AG08395 (cell line): ENCODE results near the gene FBXO34.

Source experiments
- DNase-seq: peaks from one replicate; pipeline ENCODE4 v3.0.0; 2012; ENCODE audit warnings: mixed read lengths, low spot score

The FBXO34 gene

DNA sequence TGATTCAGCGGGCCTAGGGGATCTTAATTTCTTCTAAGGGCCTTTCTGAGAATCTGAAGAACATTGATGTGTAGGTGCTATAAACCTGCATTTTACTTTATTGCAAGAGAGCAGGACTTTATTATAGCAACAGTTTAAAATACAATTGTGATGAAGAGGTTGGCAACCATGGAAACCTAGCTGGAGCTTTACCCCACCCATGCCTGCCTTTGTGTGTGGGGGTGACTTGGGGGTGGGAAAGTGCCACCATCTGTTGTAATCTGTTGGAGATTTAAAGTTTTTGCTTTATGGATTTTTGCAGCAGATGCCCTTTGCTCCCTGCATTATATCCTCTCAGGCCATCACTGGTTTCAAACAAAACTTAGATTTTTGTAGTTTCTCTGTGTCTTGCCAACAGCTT lies 75.8 kb downstream of the FBXO34 start:
- no peak for DNase-seq

DNA sequence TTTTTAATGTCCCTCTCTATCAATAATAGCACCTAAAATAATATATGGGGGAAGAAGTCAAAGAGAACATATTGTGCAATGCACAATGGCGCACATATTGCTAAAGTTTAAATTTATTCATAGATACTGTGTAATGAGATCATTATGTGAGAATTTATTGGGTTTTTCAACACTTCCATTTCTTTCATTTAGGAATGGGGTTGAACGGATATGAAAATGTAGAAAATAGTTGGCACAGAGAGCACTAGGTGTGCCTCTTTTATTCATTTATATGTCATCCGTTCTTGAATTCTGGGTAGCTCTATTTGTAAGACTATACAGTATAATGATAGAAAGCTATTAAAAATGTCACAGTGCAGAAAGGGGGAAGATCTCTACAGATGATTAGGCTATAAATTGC lies 76.5 kb downstream of the FBXO34 start:
- DNase-seq: no peak

DNA sequence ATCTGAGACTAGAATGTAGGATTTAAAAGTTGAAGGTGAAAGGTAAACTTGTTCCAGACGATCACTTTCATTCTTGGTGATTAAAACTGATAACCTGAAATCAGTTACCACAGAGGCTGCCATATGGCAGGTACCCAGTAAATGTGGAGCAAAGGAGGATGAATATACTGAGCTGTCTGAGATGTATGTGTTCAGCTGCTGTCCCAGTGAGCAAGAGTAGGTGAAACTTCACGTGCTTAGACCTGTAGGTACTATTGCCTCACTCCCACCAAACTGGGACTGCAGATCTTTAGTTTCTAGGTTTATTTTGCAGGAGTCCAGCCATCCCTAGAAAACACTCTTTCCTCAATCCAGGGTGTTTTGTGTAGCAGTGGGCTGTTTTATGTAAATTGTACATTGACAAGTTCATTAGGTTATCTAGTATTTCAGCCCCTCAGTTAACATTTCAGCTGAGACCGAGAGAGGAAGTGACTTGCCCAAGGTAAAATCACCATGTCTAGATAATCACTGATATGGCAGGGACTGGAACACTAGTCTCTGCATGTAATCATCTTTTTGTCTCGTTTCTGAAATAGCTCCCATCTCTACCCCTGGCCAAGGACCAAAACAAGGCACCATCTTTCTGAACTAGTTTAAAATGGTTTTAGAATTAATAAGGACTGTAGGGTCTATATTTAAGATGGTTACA lies 77.7 kb downstream of the FBXO34 start:
- DNase-seq: no peak

DNA sequence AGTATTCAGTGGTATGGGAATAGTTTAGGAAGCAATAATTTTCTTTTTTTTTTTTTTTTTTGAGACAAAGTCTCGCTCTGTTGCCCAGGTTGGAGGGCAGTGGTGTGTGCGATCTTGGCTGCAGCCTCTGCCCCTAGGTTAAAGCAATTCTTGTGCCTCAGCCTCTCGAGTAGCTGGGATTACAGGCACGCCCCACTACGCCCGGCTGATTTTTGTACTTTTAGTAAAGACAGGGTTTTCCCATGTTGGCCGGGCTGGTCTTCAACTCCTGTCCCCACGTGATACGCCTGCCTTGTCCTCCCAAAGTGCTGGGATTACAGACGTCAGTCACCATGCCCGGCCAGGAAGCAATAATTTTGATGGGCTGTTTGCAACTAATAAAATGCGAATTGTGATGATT lies 78.3 kb downstream of the FBXO34 start:
- no peak for DNase-seq

DNA sequence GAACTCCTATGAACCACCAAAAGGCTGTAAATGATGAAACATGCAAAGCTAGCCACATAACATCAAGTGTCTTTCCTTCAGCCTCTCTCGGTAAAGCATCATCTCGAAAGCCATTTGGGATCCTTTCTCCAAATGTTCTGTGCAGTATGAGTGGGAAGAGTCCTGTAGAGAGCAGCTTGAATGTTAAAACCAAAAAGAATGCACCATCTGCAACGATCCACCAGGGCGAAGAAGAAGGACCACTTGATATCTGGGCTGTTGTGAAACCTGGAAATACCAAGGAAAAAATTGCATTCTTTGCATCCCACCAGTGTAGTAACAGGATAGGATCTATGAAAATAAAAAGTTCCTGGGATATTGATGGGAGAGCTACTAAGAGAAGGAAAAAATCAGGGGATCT lies 79.2 kb downstream of the FBXO34 start:
- DNase-seq: no peak

DNA sequence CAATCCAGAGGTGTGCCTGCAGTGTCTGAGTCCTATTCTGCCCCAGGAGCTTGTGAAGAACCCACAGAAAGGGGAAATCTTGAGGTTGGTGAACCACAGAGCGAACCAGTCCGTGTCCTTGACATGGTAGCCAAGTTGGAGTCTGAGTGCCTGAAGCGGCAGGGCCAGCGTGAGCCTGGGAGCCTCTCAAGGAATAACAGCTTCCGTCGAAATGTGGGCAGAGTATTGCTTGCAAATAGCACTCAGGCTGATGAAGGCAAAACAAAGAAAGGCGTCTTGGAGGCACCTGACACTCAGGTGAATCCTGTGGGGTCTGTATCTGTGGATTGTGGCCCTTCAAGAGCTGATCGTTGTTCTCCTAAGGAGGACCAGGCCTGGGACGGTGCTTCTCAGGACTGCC lies 79.9 kb downstream of the FBXO34 start:
- no peak for DNase-seq

DNA sequence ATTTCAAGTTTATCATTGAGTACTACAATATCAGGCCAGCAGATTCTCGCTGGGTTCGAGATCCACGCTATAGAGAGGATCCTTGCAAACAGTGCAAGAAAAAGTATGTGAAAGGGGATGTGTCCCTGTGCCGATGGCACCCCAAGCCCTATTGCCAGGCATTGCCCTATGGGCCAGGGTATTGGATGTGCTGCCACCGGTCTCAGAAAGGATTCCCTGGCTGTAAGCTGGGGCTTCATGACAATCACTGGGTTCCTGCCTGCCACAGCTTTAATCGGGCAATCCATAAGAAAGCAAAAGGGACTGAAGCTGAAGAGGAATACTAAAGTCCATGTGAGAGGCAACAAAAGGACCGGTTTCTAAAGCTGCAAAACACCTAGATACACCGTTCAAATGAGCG lies 81.0 kb downstream of the FBXO34 start:
- DNase-seq: no peak

DNA sequence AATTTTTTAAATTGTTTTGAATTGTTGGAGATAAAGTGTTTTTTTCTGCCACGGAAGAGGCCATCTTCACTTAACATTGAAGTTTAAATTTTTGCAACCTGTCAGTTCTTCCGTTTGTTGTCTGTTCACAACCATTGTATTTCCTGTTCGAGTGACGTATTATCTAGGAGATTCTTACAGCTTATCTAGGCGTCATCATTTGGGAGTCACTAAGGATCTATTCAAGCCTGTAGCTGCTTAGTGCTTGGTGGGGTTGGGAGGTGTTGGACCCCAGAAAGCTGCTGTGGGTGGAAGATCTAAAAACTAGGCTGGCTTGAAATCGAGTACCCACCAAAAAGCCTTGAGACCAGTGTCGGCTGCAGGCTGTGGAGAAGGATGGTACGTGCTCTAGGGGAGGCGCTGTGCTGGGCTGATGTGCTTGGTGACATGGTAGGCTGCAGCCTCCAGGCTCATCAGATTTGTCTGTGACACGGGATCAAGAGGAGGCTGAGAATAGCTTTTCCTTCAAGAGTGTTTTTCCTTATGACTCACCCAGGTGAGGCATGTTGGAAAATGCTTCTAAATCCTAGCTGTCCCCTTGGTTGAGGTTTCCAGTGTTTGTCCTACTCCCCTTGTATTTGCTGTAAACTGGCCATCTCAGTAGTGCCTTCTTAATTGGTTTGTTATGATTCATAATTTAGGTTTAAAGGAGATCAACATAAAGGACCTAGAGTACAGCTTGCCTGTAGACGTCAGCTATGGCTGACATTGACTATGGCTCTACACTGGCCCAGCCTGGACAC lies 82.7 kb downstream of the FBXO34 start:
- no peak for DNase-seq

DNA sequence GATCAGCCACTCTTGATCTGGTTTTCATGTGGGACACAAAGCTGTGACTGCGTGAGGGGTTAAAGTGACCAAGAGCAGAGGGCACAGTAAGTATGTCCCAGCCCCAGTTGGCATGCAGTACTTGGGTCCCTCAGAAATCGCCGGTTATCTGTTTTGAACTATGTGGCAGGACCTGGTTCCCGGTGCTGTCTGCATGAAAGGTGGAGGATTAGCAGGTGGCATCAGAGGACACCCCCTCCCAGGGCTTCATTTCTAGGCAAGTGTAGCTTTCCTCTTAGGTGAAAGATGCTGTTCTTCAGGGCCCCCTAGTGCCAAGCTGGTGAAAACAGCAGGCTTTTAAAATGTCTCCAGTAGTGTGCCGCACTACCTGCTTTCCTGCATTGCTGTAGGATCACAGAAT lies 83.3 kb downstream of the FBXO34 start:
- peak; percentile 55 for DNase-seq

DNA sequence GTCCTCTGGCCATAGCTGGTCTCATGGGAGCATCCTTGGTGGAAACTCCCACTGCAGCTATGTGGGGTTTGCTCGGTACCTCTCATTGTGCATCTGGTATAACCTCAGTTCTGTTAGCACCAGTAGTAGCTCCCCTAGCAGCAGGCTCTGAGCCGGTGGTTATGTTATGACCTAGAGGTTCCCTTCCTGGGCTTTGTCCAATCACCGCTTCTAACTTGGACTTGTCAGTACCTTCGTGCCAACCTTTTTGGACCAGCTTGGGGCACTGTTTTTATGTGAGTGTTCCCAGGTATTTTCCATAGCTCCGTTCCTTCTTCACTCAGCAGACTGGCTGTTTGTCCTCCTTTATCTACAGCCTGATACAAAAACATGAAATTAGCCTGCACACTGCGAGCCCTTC lies 84.7 kb downstream of the FBXO34 start:
- DNase-seq: no peak

DNA sequence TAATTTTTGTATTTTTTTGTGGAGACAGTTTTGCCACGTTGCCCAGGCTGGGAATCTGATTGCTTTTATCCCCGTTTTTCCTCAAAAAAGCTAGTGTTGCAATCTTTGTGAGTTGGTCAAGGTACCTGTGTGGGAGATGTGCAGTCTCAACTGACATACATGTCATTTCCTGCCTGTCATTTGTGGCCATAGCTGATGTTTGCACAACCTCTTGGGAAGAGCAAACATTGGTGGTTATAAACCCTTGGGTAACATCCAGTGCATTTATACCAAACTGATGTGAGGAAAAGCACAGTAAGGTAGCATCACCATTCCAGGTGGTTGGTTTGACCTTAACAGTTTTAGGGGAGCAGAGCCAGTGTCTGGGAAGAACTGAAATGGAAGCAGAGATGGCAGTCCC lies 85.7 kb downstream of the FBXO34 start:
- no peak for DNase-seq

DNA sequence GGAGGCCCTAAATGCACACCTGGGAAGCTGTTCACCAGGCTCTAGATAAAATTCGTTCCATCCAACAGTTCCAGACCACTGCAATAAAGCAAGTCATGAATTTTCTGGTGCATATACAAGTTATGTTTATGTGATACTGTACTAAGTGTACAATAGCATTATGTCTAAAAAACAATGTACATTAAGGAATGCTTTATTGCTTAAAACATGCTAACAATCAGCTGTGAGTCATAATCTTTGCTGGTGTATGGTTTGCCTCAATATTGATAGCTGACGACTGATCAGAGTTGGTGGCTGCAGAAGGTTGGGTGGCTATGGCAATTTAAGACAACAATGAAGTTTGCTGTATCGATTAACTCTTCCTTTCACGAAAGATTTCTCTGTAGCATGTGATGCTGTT lies 88.1 kb downstream of the FBXO34 start:
- DNase-seq: no peak

DNA sequence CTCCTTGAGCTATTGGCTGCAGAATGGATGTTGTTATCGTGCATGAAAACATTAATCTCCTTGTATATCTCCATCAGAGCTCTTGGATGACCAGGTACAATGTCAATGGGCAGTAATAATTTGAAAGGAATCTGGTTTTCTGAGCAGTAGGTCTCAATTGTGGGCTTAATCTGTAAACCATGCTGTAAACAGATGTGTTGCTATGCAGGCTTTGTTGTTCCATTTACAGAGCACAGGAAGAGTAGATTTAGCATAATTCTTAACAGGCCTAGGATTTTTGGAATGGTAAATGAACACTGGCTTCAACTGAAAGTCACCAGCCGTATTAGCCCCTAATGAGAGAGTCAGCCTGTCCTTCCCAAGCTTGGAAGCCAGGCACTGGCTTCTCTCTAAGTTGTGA lies 90.0 kb downstream of the FBXO34 start:
- DNase-seq: no peak

DNA sequence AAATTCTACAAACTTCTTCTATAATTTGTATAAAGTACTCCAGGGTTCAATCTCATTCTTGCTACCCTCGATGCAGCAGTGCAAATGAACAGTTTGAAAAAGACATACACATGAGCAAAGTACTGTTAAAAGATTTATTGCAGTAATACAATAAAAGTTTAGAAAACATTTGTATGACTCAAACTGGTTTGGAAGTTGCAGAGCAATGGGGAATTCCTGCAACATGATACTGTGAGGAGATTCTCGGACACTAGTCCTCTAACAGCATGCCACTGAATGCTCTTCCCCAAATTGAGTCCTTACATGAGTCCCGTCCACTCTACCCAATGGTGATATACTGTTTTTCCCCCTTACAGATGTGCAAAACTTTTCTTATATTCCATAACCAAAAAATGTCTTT lies 95.0 kb downstream of the FBXO34 start:
- peak; percentile 68 for DNase-seq

DNA sequence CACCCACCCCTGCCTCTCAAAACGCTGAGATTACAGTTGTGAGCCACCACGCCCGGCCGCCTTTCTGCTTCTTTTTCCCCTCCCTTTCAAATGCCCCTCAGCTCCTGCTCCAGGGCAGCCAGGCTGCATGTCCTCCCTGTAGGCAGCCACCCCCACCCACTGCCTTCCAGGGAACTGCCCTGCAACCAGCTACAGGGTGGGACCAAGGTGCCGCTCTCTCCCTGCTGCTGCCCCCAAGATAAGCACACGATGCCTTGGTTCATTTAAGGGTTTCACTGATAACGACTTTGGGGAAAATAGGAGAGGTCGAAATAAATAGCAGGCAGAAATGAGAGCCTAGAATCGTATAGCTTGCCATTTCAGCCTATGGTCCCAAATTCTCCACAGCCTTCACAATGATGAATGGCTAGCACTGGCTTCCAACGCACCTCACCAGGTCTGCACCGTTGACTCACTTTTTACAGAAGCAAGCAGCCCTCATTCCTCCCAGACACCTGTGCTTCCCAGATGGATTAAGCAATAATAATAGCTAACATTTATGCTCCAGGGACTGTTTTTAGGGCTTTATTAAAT lies 99.7 kb downstream of the FBXO34 start:
- no peak for DNase-seq

DNA sequence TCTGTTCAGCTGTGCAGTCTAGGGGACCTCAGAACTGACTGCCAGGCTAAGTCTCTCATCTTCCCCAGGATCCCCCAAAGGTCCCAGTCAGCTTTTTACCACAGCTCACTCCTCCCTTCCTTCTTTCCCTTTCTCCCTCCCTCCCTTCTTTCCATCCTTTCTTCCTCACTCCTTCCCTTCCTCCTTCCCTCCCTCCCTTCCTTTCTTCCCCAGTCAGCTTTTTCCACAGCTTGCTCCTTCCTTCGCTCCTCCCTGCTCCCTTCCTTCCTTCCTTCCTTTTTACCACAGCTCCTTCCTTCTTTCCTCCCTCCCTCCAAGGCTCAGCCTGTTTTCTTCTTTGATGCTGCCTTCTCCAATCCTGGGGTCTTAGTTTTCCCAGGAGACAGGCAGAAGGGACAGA lies 101.2 kb downstream of the FBXO34 start:
- DNase-seq: no peak

DNA sequence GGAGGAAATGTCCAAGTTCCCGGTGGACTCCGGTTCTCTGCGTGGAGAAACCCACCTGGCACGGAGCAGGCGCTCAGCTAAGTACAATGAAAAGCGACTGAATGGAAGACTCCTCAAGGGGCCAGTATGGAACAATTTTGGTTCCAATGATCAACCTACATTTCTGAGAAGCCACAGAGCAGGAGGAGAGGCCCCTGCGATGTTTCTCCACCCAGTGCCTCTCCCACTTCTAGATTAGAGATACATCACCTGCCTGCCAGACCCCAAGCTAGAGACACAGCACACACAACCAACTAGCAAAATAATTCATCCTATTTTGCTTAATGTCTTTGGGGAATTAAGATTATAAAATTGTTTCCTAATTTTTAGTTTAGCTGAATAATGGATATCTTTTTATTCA lies 101.6 kb downstream of the FBXO34 start:
- no peak for DNase-seq

DNA sequence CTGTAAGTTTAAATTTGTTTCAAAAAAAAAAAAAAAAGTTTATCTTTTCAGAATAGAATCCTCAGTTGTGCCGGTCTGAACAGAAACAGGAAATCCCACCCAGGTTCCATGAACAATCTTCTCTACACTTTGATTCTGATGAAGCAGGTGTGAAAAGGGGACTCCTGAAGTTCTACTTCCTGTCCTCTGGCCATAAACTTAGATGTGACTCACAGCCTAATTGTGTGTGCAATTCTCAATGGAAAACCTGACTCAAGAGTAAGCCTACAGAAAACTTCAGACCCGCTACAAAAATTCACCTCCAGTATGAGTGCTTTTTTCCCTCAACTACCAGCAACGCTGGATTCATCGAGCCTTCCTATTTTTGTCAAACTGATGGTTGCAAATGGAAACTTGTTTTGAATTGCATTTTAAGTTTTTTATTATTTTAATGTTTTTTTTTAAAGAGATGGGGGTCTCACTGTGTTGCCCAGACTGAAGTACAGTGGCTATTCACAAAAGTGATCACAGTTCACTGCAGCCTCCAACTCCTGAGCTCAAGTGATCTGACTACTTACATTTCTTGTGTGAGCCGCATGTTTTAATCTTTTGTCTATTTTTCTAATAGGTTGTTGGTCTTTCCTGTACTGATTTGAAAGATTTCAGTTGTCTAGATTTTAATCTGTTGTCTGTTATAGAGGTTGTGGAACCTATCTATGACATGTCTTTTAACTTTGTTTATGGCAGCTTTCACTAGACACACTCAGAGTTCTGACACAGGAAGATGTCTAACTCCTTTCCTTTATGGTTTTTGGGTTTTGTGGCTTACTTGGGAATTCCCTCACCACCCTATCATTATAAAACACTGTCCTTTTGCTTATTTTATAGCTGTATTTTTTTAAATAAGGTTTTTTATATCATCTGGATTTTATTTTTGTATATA lies 102.8 kb downstream of the FBXO34 start:
- DNase-seq: no peak

DNA sequence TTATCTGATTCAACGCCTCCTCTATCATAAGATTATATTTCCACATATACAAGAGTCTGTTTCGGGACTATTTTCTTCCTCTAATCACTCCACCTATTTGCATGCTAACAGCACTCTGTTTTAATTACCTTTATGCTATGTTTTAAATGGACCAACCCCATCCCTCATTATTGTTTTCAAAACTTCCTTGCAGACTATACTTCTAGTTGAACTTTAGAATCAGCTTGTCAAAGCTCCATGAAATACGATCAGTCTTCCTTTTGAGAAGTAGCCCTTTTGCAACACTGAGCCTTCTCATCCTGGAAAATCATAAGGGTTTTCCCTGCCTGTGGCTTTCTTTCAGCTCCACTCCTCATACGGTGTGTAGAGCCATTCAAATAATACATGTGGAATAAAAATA lies 103.5 kb downstream of the FBXO34 start:
- DNase-seq: no peak

DNA sequence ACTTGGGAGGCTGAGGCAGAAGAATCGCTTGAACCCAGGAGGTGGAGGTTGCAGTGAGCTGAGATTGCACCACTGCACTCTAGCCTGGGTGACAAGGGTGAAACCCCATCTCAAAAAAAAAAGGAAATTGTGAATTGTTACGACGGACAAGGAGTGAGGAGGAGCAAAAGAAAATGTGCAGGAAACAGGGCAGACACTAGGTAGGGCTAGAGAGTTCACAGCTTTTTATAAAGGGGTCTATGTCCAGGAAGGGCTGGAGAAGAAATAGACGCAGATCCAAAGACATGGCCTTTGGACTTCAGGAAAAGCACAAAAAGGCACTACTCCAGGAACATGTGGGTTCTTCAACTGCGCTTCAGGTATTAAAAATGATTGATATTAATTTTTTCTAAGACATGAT lies 106.0 kb downstream of the FBXO34 start:
- no peak for DNase-seq

DNA sequence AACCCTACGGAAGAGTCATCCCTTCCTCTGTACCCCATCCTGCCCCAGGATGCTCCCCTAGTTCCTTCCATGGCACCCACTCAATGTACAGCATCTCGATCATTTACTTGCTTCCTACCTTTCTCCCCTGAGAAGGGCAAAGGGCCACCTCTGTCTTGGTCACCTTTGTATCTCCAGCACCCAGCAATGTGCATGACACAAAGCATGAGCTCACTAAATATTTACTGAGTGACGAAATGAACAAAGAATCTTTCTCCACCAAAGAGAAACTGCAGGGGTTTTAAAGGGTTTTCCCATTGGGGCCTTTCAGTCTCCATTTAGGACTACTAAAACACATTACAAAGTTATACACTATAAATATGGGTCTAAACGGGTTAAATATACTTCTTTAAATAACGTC lies 109.8 kb downstream of the FBXO34 start:
- DNase-seq: no peak

DNA sequence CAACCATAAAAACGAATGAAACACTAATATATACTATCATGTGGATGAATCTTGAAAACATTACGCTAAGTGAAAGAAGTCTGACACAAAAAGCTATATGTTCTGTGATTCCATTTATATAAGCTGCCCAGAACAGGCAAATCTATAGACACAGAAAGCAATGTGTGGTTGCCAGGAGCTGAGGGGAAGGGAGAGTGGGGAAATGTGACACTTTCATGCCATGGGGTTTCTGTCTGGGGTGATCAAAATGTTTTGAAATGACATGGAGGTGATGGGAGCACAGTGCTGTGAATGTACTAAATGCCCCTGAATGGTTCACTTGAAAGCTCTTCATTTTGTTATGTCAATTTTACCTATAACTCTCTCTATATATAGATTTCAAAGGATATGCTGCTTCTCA lies 110.3 kb downstream of the FBXO34 start:
- DNase-seq: no peak

DNA sequence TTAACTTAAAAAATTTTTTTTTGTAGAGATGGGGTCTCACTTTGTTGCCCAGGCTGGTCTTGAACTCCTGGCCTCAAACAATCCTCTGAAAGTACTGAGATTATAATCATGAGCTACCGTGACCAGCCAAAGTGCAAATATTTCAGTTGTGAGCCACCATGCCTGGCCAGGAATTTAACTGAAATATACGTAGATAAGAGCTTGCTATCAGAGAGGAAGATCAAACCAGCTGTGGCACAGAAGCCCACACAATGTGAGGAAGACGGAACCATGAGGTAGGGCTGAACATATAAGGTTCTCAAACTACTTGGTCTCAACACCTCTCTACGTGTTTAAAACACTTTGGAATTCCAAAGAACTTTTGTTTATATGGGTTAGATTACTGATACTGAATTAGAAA lies 111.3 kb downstream of the FBXO34 start:
- DNase-seq: no peak
